Natural killer cell treated with Interleukin-12 subunit alpha and Interleukin-12 subunit beta and Interleukin-15 and Interleukin-18, amount 100 ng/mL, for 72 hours (primary cell): Measurements from ENCODE around the gene PRICKLE2. TPM values are rescaled to one million over a fixed set of nuclear protein-coding genes. Genes with fewer than 3 reads are reported as not detected.

Experiments
- ATAC-seq, 2 donors: fragments of 150-1000 bp; cut with Tn5 transposase in 1 of 2; sonication (Bioruptor Pico), chemical (Tn5 transposase) in 1 of 2; 2 replicates each; pipeline ENCODE4 v1.10.0; 2021
- DNase-seq: peaks from one replicate; pipeline ENCODE4 v3.0.0; 2022; ENCODE audit warnings: low spot score
- H3K27ac Mint-ChIP-seq, 2 donors: 1 replicate in 1 of 2; 2 replicates in 1 of 2; pipeline ENCODE4 v1.8.0; 2022; ENCODE audit warnings: mixed read lengths in 2 of 2, mild to moderate bottlenecking in 1 of 2, moderate library complexity in 1 of 2
- H3K27me3 Mint-ChIP-seq, 2 donors: 1 replicate in 1 of 2; 2 replicates in 1 of 2; pipeline ENCODE4 v1.8.0; 2022; ENCODE audit warnings: mixed read lengths in 2 of 2
- H3K36me3 Mint-ChIP-seq: one replicate; pipeline ENCODE4 v1.8.0; 2022; ENCODE audit warnings: mixed read lengths
- H3K4me1 Mint-ChIP-seq, 2 donors: 1 replicate in 1 of 2; 2 replicates in 1 of 2; pipeline ENCODE4 v1.8.0; 2022; ENCODE audit warnings: low read depth in 2 of 2, mixed read lengths in 2 of 2, mild to moderate bottlenecking in 1 of 2
- H3K4me3 Mint-ChIP-seq: one replicate; pipeline ENCODE4 v1.8.0; 2022; ENCODE audit warnings: mixed read lengths
- H3K9me3 Mint-ChIP-seq: 2 replicates; pipeline ENCODE4 v1.8.0; 2022; ENCODE audit warnings: mixed read lengths
- total RNA-seq, 2 donors: library from RNA; stranded (reverse); gene quantifications; one replicate each; pipeline ENCODE4 v1.2.3, GENCODE V29; 2022

The PRICKLE2 gene
- total RNA-seq, 2 donors from 2014 or later: 0.59 TPM; not detected in 1

GRCh38 chr3:64264501-64265109 lies 39.3 kb upstream of the PRICKLE2 start:
- Mint-ChIP-seq H3K4me3 (no peak overlapping the region), H3K27ac (no peak overlapping the region), H3K9me3 (peaks cover 8% of the 10 kb centered on the region), H3K36me3 (no peaks in the 10 kb centered on the region), H3K4me1 (no peaks in the 10 kb centered on the region), H3K27me3 (peaks cover 6 to 28% of the 10 kb centered on the region in 2 donors)
- no peak for ATAC-seq
- DNase-seq: no peak

DNA sequence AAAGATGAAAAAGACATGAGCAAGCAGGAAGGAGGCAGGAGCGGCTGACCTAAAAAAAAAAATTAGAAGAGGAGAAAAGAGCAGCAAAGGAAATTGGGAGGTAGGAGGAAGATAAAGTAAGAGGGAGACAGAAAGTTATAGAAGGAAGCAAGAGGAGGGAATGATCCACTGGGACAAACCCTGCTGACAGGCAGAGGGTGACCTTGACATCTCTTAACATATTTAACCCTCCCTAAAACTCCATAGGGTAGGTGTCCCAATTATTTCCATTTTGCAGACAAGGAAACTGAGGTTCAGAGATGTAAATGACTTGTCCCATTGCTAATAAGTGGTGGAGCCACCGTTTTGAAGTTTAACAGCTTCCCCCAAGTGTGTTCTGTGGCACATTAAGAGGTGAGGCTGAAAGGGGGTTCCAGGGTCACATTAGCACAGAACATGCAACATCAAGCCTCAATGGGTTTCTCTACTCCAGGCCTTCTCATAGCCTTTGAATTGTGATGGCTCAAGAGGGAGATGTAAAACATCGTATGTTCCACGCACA lies 37.4 kb upstream of the PRICKLE2 start:
- H3K27ac Mint-ChIP-seq: no peak overlapping the region
- peaks cover 8% of the 10 kb centered on the region for H3K9me3 Mint-ChIP-seq
- DNase-seq (no peak), ATAC-seq (no peak)
- no peak overlapping the region for H3K4me3 Mint-ChIP-seq
- peaks cover 3 to 17% of the 10 kb centered on the region in 2 donors for H3K27me3 Mint-ChIP-seq
- no peaks in the 10 kb centered on the region for H3K4me1 Mint-ChIP-seq
- H3K36me3 Mint-ChIP-seq: no peaks in the 10 kb centered on the region

DNA sequence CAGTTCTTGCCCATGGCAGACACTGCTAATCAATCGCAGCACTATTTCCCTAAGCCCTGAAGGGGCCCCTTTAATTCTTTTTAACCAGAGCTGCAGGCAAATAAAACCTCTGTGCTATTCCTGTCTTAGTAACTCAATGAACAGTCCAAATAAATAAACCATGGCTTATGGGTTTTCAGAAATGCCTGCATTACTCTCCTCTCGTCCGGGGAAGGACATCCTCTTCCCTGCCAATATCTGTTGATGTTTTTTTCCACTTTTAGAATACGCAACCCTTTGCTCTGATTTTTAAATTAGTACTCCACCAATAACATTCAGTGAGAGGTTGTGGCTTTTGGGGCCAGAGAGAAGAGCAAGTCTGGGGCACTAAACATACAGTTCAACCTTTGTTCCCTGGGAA lies 35.2 kb upstream of the PRICKLE2 start:
- H3K36me3 Mint-ChIP-seq: no peaks in the 10 kb centered on the region
- H3K4me1 Mint-ChIP-seq: no peaks in the 10 kb centered on the region
- no peak overlapping the region for H3K4me3 Mint-ChIP-seq
- no peak for DNase-seq
- ATAC-seq: no peak
- no peak overlapping the region for H3K27ac Mint-ChIP-seq
- peaks cover 13% of the 10 kb centered on the region for H3K9me3 Mint-ChIP-seq
- peaks cover 0 to 5% of the 10 kb centered on the region in 2 donors for H3K27me3 Mint-ChIP-seq

DNA sequence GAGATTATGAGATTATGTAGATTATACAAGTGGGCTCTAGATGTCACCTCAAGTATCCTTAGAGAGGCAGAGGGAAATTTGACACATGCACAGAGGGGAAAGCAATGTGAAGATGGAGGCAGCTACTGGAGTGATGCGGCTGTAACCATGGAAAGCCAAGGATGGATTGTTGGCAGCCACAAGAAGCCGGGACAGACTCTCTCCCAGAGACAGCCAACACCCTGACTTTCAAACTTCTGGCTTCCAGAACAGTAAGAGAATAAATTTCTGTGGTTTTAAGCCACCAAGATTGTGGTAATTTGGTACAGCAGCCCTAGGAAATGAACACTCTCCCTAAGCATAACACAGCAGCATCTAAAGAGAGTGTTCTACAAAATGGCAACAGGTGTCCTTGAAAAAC lies 34.4 kb upstream of the PRICKLE2 start:
- Mint-ChIP-seq H3K4me3 (no peak overlapping the region), H3K27me3 (peaks cover 0 to 1% of the 10 kb centered on the region in 2 donors), H3K36me3 (no peaks in the 10 kb centered on the region), H3K9me3 (peaks cover 13% of the 10 kb centered on the region), H3K4me1 (no peaks in the 10 kb centered on the region), H3K27ac (no peak overlapping the region)
- DNase-seq (no peak), ATAC-seq (no peak)

DNA sequence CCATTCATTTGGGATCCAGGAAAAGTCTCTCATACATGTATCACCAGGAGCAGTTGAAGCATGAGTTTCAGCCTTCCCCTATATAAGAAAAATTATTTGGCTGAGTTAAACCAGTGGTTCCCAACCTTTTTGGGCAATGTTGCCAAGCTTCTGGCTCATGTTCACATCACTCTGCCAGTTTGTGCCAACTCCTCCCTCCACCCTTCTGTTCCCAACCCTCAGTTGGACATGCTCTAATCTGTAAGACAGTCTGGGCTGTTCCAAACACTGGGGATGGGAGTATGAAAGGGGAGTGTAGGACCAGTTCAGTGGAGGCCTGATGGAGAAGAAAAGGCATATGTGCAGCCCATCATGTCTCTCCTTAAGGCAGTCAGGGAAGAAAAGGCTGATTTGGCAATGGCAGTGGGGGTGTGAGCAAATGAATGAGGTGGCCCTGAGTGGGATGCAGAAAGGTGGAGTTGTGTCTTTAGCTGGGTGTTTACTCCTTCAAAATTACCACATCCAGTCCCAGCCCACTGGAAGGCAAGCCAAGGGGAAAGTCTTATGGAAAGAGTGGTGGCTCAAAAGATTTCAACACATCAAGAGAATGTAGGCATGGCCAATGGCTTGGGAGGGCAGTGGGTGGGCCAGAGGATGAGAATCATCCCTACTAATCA lies 32.0 kb upstream of the PRICKLE2 start:
- Mint-ChIP-seq H3K27ac (no peak overlapping the region), H3K9me3 (peaks cover 11% of the 10 kb centered on the region), H3K27me3 (no peaks in the 10 kb centered on the region), H3K4me1 (no peaks in the 10 kb centered on the region), H3K36me3 (no peaks in the 10 kb centered on the region), H3K4me3 (no peak overlapping the region)
- ATAC-seq: no peak
- DNase-seq: no peak

GRCh38 chr3:64255741-64256340 lies 30.6 kb upstream of the PRICKLE2 start:
- Mint-ChIP-seq H3K9me3 (peaks cover 6% of the 10 kb centered on the region), H3K36me3 (no peaks in the 10 kb centered on the region), H3K27ac (no peak overlapping the region), H3K4me3 (no peak overlapping the region), H3K4me1 (no peaks in the 10 kb centered on the region), H3K27me3 (no peaks in the 10 kb centered on the region)
- ATAC-seq (no peak), DNase-seq (no peak)

- no peak for DNase-seq
- H3K9me3 Mint-ChIP-seq: peaks cover 10% of the 10 kb centered on the region
- H3K4me1 Mint-ChIP-seq: no peaks in the 10 kb centered on the region
- H3K36me3 Mint-ChIP-seq: no peaks in the 10 kb centered on the region
- H3K27ac Mint-ChIP-seq: no peak overlapping the region
- no peak overlapping the region for H3K4me3 Mint-ChIP-seq
- ATAC-seq: no peak
- no peaks in the 10 kb centered on the region for H3K27me3 Mint-ChIP-seq
Observed at GRCh38 chr3:64254443-64254842, 29.2 kb upstream of the PRICKLE2 start.

- DNase-seq (no peak), ATAC-seq (no peak)
- Mint-ChIP-seq H3K36me3 (no peaks in the 10 kb centered on the region), H3K9me3 (peaks cover 12% of the 10 kb centered on the region), H3K4me1 (no peaks in the 10 kb centered on the region), H3K27me3 (no peaks in the 10 kb centered on the region), H3K4me3 (no peak overlapping the region), H3K27ac (no peak overlapping the region)
Observed at GRCh38 chr3:64253689-64254088, 28.4 kb upstream of the PRICKLE2 start.

- peaks cover 12% of the 10 kb centered on the region for H3K9me3 Mint-ChIP-seq
- DNase-seq (no peak), ATAC-seq (no peak)
- no peaks in the 10 kb centered on the region for H3K36me3 Mint-ChIP-seq
- no peak overlapping the region for H3K4me3 Mint-ChIP-seq
- no peak overlapping the region for H3K27ac Mint-ChIP-seq
- no peaks in the 10 kb centered on the region for H3K27me3 Mint-ChIP-seq
- H3K4me1 Mint-ChIP-seq: no peaks in the 10 kb centered on the region
Observed at GRCh38 chr3:64251019-64251418, 25.8 kb upstream of the PRICKLE2 start.

GRCh38 chr3:64247991-64248646 lies 22.9 kb upstream of the PRICKLE2 start:
- H3K27ac Mint-ChIP-seq: no peak overlapping the region
- H3K4me1 Mint-ChIP-seq: no peaks in the 10 kb centered on the region
- no peaks in the 10 kb centered on the region for H3K36me3 Mint-ChIP-seq
- H3K4me3 Mint-ChIP-seq: no peak overlapping the region
- DNase-seq (no peak), ATAC-seq (no peak)
- H3K27me3 Mint-ChIP-seq: peaks cover 0 to 9% of the 10 kb centered on the region in 2 donors
- peaks cover 8% of the 10 kb centered on the region for H3K9me3 Mint-ChIP-seq

DNA sequence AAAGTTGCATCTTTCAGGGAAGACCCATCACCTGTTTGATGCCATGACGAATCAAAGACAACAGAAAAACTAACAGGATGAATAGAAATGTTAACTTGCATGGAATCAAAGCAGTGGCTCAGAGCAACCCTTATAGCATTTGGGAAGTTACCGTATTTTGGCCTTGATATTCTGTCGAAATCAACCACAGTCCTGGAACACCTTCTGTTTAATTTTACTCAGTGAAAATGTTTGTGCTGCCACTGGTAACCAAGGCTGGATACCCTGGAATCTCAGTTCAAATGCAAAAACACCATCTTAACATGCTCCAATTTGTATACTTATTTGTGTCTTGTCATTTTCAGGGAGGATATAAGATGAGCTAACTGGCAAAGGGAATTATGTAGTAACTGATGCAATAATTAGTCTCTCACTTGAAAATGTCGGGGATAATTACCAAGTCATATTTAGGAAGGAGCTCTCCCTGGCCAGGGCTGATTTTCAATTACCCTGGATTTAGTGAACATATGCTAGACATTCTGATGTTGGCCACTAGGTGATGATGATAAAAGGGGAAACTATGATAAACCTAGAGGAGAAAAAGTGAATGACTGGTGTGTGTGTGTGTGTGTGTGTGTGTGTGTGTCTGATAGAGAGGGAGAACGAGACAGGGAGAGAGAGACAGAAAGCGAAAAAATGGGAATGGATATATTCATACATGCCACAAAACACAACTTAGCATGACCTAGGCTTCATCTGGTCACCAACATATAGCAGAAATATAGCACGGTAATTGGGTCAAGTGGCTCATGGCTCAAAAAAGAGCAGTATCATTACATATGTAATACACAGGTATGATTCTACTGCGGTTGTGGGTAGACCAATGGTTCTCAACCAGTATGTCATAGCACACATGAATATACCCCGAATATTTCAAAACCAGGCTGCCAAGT lies 19.0 kb upstream of the PRICKLE2 start:
- no peak overlapping the region for H3K27ac Mint-ChIP-seq
- H3K4me3 Mint-ChIP-seq: no peak overlapping the region
- DNase-seq (no peak), ATAC-seq (no peak)
- H3K27me3 Mint-ChIP-seq: peaks cover 0 to 9% of the 10 kb centered on the region in 2 donors
- H3K4me1 Mint-ChIP-seq: no peaks in the 10 kb centered on the region
- no peaks in the 10 kb centered on the region for H3K36me3 Mint-ChIP-seq
- peaks cover 2% of the 10 kb centered on the region for H3K9me3 Mint-ChIP-seq

GRCh38 chr3:64242435-64242834 lies 17.2 kb upstream of the PRICKLE2 start:
- Mint-ChIP-seq H3K4me1 (no peaks in the 10 kb centered on the region), H3K27me3 (peaks cover 0 to 9% of the 10 kb centered on the region in 2 donors), H3K27ac (no peak overlapping the region), H3K36me3 (no peaks in the 10 kb centered on the region), H3K4me3 (no peak overlapping the region), H3K9me3 (no peaks in the 10 kb centered on the region)
- no peak for DNase-seq
- ATAC-seq: no peak

DNA sequence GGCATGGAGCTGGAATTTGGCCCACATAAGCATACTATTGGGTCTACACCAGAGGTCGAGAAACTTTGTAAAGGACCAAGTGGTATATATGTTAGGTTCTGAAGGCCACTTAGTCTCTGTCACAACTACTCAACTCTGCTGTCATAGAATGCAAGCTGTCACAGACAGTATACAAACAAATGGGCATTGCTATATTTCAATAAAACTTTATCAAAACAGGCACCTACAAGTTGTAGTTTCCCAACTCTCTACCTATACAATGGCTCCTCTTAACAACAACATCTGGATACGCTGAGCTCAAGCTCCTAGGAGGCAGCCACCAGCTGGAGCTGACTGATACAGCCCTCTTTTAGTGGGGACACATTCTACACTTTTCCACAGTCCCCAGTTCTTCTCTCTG lies 15.7 kb upstream of the PRICKLE2 start:
- H3K27ac Mint-ChIP-seq: no peak overlapping the region
- DNase-seq: no peak
- no peaks in the 10 kb centered on the region for H3K4me1 Mint-ChIP-seq
- H3K9me3 Mint-ChIP-seq: no peaks in the 10 kb centered on the region
- H3K27me3 Mint-ChIP-seq: peaks cover 0 to 9% of the 10 kb centered on the region in 2 donors
- no peaks in the 10 kb centered on the region for H3K36me3 Mint-ChIP-seq
- no peak for ATAC-seq
- no peak overlapping the region for H3K4me3 Mint-ChIP-seq
